Breast epithelium (tissue), 3 donors: ENCODE data around the gene COG1.

Experiments used
- CTCF ChIP-seq, 3 donors: fragments of 450-650 bp; IDR thresholded peaks; one replicate each; pipeline ENCODE4 v1.5.1; 2016 to 2017; ENCODE audit warnings: antibody characterized with exemption in 3 of 3, mild to moderate bottlenecking in 3 of 3, moderate library complexity in 3 of 3
- POLR2A ChIP-seq: fragments of 450-650 bp; IDR thresholded peaks from one replicate; pipeline ENCODE4 v1.6.1; 2016; ENCODE audit warnings: antibody characterized with exemption, mild to moderate bottlenecking, moderate library complexity

- TF ChIP-seq POLR2A (no peak), CTCF (IDR thresholded peaks at IDR 0.05) (no peak)
These were observed 13.0 kb upstream of the COG1 start for GRCh38 chr17:73179878-73180277.
